Measurements from ENCODE around the gene RPS6KA4.

RPS6KA4 gene

DNA sequence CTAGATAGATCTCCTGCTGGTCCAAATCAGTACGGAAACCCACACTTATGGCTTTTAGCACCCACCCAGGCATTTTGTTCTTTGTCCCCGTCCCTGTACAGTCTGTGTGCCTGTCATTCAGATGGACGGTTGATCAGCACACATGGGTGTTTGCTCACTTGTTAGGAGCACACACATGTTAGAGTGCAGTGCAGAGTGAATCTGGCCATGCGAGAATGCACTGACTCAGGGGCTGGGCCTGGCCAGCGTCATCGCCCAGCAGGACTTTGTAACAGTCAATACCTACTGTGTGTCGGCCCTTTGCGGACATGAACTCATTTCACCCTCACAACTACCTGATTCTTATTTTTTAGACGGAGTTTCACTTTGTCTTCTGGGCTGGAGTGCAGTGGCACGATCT lies 3.4 kb downstream of the RPS6KA4 start:
- Histone ChIP-seq H3K9ac (ENCODE audit: low read length) (no peak overlapping the region), H3K4me3 (ENCODE audit: low read depth, low read length, poor library complexity, severe bottlenecking) (no peak overlapping the region), H3K9me2 (ENCODE audit: low read depth, low read length) (no peaks in the 10 kb centered on the region), H3K4me2 (ENCODE audit: low read length) (no peak overlapping the region), H3K4me1 (ENCODE audit: insufficient read depth, low read length, severe bottlenecking) (peaks cover 26% of the 10 kb centered on the region), H3K79me2 (ENCODE audit: insufficient read depth, low read length) (no peaks in the 10 kb centered on the region), H3K27me3 (ENCODE audit: insufficient read depth, low read length) (no peaks in the 10 kb centered on the region), H3K27ac (ENCODE audit: low read depth, low read length, poor library complexity, severe bottlenecking) (no peak overlapping the region), H4K20me1 (ENCODE audit: insufficient read depth, low read length) (no peaks in the 10 kb centered on the region), H2AFZ (ENCODE audit: low read length) (no peak overlapping the region), H3K36me3 (ENCODE audit: insufficient read depth, low read length) (peaks cover 51% of the 10 kb centered on the region), H3F3A (ENCODE audit: insufficient read depth, low read length) (no peaks in the 10 kb centered on the region), H3K9me3 (ENCODE audit: low read length) (no peaks in the 10 kb centered on the region)
- no peak for TF ChIP-seq EZH2 (IDR thresholded peaks at IDR 0.05; ENCODE audit: borderline replicate concordance, low read length)
- TF ChIP-seq, protein P1, sequence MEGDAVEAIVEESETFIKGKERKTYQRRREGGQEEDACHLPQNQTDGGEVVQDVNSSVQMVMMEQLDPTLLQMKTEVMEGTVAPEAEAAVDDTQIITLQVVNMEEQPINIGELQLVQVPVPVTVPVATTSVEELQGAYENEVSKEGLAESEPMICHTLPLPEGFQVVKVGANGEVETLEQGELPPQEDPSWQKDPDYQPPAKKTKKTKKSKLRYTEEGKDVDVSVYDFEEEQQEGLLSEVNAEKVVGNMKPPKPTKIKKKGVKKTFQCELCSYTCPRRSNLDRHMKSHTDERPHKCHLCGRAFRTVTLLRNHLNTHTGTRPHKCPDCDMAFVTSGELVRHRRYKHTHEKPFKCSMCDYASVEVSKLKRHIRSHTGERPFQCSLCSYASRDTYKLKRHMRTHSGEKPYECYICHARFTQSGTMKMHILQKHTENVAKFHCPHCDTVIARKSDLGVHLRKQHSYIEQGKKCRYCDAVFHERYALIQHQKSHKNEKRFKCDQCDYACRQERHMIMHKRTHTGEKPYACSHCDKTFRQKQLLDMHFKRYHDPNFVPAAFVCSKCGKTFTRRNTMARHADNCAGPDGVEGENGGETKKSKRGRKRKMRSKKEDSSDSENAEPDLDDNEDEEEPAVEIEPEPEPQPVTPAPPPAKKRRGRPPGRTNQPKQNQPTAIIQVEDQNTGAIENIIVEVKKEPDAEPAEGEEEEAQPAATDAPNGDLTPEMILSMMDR (IDR thresholded peaks at IDR 0.05; ENCODE audit: low read length) = no peak

DNA sequence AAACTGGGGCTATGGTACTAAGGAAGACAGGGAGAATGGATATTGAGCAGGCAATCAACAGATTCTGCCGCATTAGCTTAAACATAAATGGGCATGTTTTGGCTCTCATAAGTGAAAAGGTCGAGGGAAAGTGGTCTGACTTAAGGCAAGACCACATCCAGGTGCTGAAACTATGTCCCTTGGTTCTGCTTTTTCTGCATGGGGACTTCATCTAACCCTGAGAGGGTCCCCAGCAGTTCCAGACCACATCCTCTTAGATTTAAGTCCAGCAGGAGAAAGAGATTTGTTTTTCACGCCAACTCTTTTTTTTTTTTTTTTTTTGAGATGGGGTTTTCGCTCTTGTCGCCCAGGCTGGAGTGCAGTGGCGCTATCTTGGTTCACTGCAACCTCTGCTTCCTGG lies 5.5 kb downstream of the RPS6KA4 start:
- H3K79me2 ChIP-seq (ENCODE audit: insufficient read depth, low read length) = no peaks in the 10 kb centered on the region
- H3K4me3 ChIP-seq (ENCODE audit: low read depth, low read length, poor library complexity, severe bottlenecking) = no peak overlapping the region
- no peak overlapping the region for H3K4me2 ChIP-seq (ENCODE audit: low read length)
- no peak overlapping the region for H3K27ac ChIP-seq (ENCODE audit: low read depth, low read length, poor library complexity, severe bottlenecking)
- no peaks in the 10 kb centered on the region for H3K9me3 ChIP-seq (ENCODE audit: low read length)
- H3K4me1 ChIP-seq (ENCODE audit: insufficient read depth, low read length, severe bottlenecking) = peaks cover 11% of the 10 kb centered on the region
- H3K9me2 ChIP-seq (ENCODE audit: low read depth, low read length) = no peaks in the 10 kb centered on the region
- H3K9ac ChIP-seq (ENCODE audit: low read length) = no peak overlapping the region
- H3K36me3 ChIP-seq (ENCODE audit: insufficient read depth, low read length) = peaks cover 62% of the 10 kb centered on the region
- no peaks in the 10 kb centered on the region for H3F3A ChIP-seq (ENCODE audit: insufficient read depth, low read length)
- H3K27me3 ChIP-seq (ENCODE audit: insufficient read depth, low read length) = no peaks in the 10 kb centered on the region
- H2AFZ ChIP-seq (ENCODE audit: low read length) = no peak overlapping the region
- H4K20me1 ChIP-seq (ENCODE audit: insufficient read depth, low read length) = no peaks in the 10 kb centered on the region
- TF ChIP-seq, protein P1 (IDR thresholded peaks at IDR 0.05; ENCODE audit: low read length) = no peak
- TF ChIP-seq EZH2 (IDR thresholded peaks at IDR 0.05; ENCODE audit: borderline replicate concordance, low read length) = no peak

GRCh38 chr11:64364911-64365310 lies 5.9 kb downstream of the RPS6KA4 start:
- peaks cover 64% of the 10 kb centered on the region for H3K36me3 ChIP-seq (ENCODE audit: insufficient read depth, low read length)
- H3K27ac ChIP-seq (ENCODE audit: low read depth, low read length, poor library complexity, severe bottlenecking) = no peak overlapping the region
- no peaks in the 10 kb centered on the region for H4K20me1 ChIP-seq (ENCODE audit: insufficient read depth, low read length)
- no peaks in the 10 kb centered on the region for H3F3A ChIP-seq (ENCODE audit: insufficient read depth, low read length)
- no peaks in the 10 kb centered on the region for H3K79me2 ChIP-seq (ENCODE audit: insufficient read depth, low read length)
- no peaks in the 10 kb centered on the region for H3K27me3 ChIP-seq (ENCODE audit: insufficient read depth, low read length)
- peaks cover 6% of the 10 kb centered on the region for H3K4me1 ChIP-seq (ENCODE audit: insufficient read depth, low read length, severe bottlenecking)
- no peaks in the 10 kb centered on the region for H3K9me2 ChIP-seq (ENCODE audit: low read depth, low read length)
- H3K9ac ChIP-seq (ENCODE audit: low read length) = no peak overlapping the region
- no peak overlapping the region for H3K4me2 ChIP-seq (ENCODE audit: low read length)
- H3K4me3 ChIP-seq (ENCODE audit: low read depth, low read length, poor library complexity, severe bottlenecking) = no peak overlapping the region
- TF ChIP-seq EZH2 (IDR thresholded peaks at IDR 0.05; ENCODE audit: borderline replicate concordance, low read length) = no peak
- TF ChIP-seq, protein P1 (IDR thresholded peaks at IDR 0.05; ENCODE audit: low read length) = no peak
- no peak overlapping the region for H2AFZ ChIP-seq (ENCODE audit: low read length)
- H3K9me3 ChIP-seq (ENCODE audit: low read length) = no peaks in the 10 kb centered on the region

Measured in OCI-LY1 (cell line).